ENCODE data around the gene ANP32D. TPM values are rescaled to one million over a fixed set of nuclear protein-coding genes. Genes with fewer than 3 reads are reported as not detected.
"Not testable (repeated sequence)": the region's sequence is repeated elsewhere in the genome, so short reads cannot be mapped to it uniquely, and the experiment has no call there.

Gene ANP32D
- total RNA-seq, 2 experiments from 2014 or later: not detected

DNA sequence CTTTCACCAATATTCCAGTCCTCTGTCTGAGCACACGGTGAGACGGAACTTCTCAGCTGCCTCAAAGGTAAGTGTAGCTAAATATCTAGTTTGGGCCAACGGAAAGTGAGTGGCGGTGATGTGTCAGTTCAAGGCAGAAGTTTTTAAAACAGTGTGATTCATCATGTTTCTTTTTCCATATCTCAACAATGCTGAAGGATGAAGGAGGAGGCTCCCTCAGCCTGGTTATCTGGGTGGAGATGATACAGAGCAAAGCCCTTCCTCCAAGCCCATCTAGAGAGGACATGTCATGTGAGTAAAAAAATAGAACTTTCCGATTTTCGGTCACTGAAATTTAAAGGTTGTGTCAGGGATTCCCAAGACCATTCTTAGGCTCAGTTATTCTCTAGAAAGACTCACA lies 13.1 kb upstream of the ANP32D start:
- H3K9me3 Mint-ChIP-seq: no peaks in the 10 kb centered on the region
- CTCF ChIA-PET: no interaction called here
- H3K27me3 Mint-ChIP-seq: peaks cover 9% of the 10 kb centered on the region
- no peak overlapping the region for H3K27ac Mint-ChIP-seq
- POLR2A ChIA-PET: no interaction called here
- H3K4me1 Mint-ChIP-seq (ENCODE audit: low read depth): no peaks in the 10 kb centered on the region
- no peak for DNase-seq
- H3K36me3 Mint-ChIP-seq: no peaks in the 10 kb centered on the region
- no peak overlapping the region for H3K4me3 Mint-ChIP-seq
- intact Hi-C loops (cut with micrococcal nuclease): no loop called here

DNA sequence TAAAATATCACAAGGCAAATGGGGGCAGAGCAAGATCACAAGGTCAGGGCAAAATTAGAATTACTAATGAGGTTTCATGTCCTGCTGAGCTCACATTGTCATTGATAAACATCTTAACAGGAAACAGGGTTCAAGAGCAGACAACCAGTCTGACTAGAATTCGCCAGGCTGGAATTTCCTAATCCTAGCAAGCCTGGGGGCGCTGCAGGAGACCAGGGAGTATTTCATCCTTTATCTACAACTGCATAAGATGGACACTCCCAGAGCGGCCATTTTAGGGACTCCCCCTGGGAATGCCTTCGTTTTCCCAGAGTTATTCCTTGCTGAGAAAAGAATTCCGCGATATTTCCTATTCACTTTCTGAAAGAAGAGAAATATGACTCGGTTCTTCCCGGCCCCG lies 3.3 kb upstream of the ANP32D start:
- intact Hi-C loops (cut with micrococcal nuclease); POLR2A ChIA-PET; DNase-seq; H3K4me3 Mint-ChIP-seq; CTCF ChIA-PET; H3K27ac Mint-ChIP-seq; H3K4me1 Mint-ChIP-seq (ENCODE audit: low read depth): not testable (repeated sequence)
- Mint-ChIP-seq H3K27me3 (peaks cover 19% of the 10 kb centered on the region), H3K36me3 (peaks cover 14% of the 10 kb centered on the region), H3K9me3 (peaks cover 46% of the 10 kb centered on the region)

DNA sequence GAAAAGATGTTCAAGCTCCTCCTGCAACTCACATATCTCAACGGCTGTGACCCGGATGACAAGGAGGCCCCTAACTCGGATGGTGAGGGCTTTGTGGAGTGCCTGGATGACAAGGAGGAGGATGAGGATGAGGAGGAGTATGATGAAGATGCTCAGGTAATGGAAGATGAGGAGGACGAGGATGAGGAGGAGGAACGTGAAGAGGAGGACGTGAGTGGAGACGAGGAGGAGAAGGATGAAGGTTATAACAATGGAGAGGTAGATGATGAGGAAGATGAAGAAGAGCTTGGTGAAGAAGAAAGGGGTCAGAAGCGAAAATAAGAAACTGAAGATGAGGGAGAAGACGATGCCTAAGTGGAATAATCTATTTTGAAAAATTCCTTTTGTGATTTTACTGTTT lies 702 bp downstream of the ANP32D start:
- Mint-ChIP-seq H3K4me1 (ENCODE audit: low read depth) (no peaks in the 10 kb centered on the region), H3K4me3 (no peak overlapping the region), H3K27ac (no peak overlapping the region), H3K9me3 (peaks cover 36% of the 10 kb centered on the region), H3K36me3 (peaks cover 12% of the 10 kb centered on the region), H3K27me3 (peaks cover 22% of the 10 kb centered on the region)
- no peak for DNase-seq
- ChIA-PET CTCF (no interaction called here), POLR2A (no interaction called here)
- intact Hi-C loops (cut with micrococcal nuclease): no loop called here

DNA sequence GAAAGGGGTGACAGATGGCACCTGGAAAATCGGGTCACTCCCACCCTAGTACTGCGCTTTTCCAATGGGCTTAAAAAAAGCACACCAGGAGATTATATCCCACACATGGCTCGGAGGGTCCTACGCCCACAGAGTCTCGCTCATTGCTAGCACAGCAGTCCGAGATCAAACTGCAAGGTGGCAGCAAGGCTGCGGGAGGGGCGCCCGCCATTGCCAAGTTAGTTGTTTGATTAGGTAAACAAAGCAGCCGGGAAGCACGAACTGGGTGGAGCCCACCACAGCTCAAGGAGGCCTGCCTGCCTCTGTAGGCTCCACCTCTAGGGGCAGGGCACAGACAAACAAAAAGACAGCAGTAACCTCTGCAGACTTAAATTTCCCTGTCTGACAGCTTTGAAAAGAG lies 2.1 kb downstream of the ANP32D start:
- H3K4me3 Mint-ChIP-seq; intact Hi-C loops (cut with micrococcal nuclease); H3K4me1 Mint-ChIP-seq (ENCODE audit: low read depth); POLR2A ChIA-PET; H3K27ac Mint-ChIP-seq; H3K36me3 Mint-ChIP-seq; CTCF ChIA-PET; DNase-seq: not testable (repeated sequence)
- Mint-ChIP-seq H3K9me3 (peaks cover 22% of the 10 kb centered on the region), H3K27me3 (peaks cover 22% of the 10 kb centered on the region)

DNA sequence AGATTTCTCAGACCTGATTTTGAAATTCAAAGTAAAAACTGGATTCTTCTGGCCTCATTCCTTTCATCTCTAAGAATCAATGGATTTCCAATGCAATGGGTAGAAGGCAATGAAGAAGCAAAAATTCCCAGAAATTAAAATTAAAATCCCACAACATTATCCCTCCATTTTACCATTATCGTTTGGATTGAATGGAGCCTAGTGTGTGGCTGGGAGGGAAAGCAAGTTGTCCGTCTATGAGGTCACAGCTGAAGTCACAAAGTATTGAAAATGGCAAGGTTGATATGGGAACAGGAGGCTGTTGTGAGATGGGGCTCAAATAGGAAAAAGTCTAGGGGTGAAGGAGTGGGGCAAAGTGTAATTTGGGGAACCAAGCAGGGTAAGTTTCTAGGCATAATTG lies 9.8 kb downstream of the ANP32D start, which contains the start of gene C12orf54:
Gene C12orf54 (plus strand): TSS at position 301 of the 400 bp plus-strand sequence. CDS start 799 bp downstream, outside the sequence.
- POLR2A ChIA-PET: no interaction called here
- DNase-seq: no peak
- CTCF ChIA-PET: no interaction called here
- Mint-ChIP-seq H3K27ac (no peak within 1 kb of the TSS), H3K4me3 (no peak within 1 kb of the TSS), H3K4me1 (ENCODE audit: low read depth) (no peaks in the 10 kb centered on the region), H3K36me3 (no peaks in the 10 kb centered on the region), H3K9me3 (peaks cover 3% of the 10 kb centered on the region), H3K27me3 (peaks cover 12% of the 10 kb centered on the region)
- intact Hi-C loops (cut with micrococcal nuclease): no loop called here

DNA sequence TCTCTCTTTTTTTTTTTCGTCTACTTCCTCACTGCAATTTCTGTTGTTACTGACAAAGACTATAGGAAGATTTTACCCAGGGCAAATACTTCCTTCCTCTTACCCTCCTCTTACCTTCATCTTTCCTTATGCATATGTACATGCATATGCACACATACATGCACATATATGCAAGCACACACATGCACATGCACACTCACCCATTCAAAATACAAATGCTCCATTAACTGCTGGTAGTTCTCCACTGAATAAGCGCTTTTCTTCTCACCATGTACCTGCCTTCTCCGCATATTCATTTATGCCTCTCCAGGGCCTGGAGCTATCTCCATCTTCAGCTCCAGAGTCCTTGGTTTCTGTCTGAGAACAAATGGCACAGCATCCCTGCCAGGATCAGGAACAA lies 10.6 kb downstream of the ANP32D start:
- Mint-ChIP-seq H3K27me3 (peaks cover 12% of the 10 kb centered on the region), H3K27ac (no peak overlapping the region), H3K4me1 (ENCODE audit: low read depth) (no peaks in the 10 kb centered on the region), H3K4me3 (no peak overlapping the region), H3K9me3 (peaks cover 3% of the 10 kb centered on the region), H3K36me3 (no peaks in the 10 kb centered on the region)
- CTCF ChIA-PET: no interaction called here
- intact Hi-C loops (cut with micrococcal nuclease): no loop called here
- POLR2A ChIA-PET: no interaction called here
- no peak for DNase-seq

DNA sequence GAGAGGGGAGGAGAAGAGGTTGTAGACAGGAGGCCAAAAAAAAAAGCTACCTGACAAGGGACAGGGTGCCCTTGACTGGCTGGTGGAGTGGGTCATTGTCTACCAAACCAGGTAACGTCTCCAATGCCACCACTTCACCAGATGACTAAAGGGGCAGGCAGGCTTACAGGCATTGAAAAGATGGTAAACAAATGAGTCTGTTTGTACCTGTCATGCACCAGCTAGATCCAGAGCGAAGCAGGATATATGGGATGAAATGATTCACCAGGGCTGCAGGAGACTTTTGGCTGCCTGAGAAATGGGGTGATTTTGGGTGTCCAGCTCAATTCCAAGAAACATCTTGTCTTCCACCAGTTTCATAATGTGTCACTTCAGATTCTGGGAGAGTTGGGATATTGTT lies 13.9 kb downstream of the ANP32D start:
- ChIA-PET CTCF (no interaction called here), POLR2A (no interaction called here)
- Mint-ChIP-seq H3K4me3 (no peak overlapping the region), H3K27me3 (peaks cover 9% of the 10 kb centered on the region), H3K4me1 (ENCODE audit: low read depth) (no peaks in the 10 kb centered on the region), H3K36me3 (no peaks in the 10 kb centered on the region), H3K9me3 (no peaks in the 10 kb centered on the region), H3K27ac (no peak overlapping the region)
- DNase-seq: no peak
- intact Hi-C loops (cut with micrococcal nuclease): no loop called here

DNA sequence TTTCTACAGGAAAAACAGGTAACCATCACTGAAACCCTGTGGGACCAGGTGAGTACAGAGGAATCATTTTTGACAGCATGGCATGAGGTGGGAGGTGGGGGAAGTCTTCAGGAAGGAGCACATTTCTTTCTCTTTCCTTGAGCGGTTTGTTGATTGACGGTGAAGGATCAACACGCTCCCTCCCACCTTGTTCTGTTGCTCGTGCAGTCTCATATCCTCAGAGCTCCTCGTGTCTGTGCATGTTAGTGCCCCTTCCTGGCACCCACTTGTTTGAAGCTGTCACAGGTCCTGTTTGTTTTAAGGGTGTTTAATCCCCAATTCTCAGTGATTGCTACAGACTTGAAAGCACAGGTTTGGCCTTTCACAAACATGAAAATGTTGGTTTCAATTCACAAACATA lies 14.3 kb downstream of the ANP32D start:
- Mint-ChIP-seq H3K4me1 (ENCODE audit: low read depth) (no peaks in the 10 kb centered on the region), H3K27me3 (peaks cover 9% of the 10 kb centered on the region), H3K36me3 (no peaks in the 10 kb centered on the region), H3K4me3 (no peak overlapping the region), H3K27ac (no peak overlapping the region), H3K9me3 (no peaks in the 10 kb centered on the region)
- ChIA-PET POLR2A (no interaction called here), CTCF (interaction anchor here (0.5 kb wide), 1 partner anchor 159 kb away, joined by 4 read pairs; no protein-coding TSS in a partner anchor)
- DNase-seq: no peak
- intact Hi-C loops (cut with micrococcal nuclease): no loop called here

DNA sequence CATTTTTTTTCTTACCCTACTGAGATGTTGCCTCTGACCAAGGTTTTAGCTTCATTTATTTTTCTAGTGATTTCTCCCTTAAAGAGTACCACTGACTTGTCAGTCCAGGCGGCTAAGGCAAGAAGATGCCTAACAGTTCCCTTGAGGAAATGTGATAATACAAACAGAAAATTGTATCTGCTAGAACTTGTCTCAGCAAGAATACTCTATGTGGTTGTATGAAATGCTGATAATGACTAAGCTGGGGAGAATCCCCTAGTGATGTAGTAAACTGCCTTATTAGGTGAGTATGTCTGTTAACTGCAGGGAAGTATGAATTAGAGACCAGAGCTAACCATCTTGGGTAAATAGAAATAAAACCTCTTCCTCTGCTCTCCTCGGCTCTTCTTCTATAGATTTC lies 16.7 kb downstream of the ANP32D start:
- Mint-ChIP-seq H3K36me3 (no peaks in the 10 kb centered on the region), H3K4me1 (ENCODE audit: low read depth) (no peaks in the 10 kb centered on the region), H3K27me3 (peaks cover 5% of the 10 kb centered on the region), H3K4me3 (no peak overlapping the region), H3K9me3 (no peaks in the 10 kb centered on the region), H3K27ac (no peak overlapping the region)
- no peak for DNase-seq
- CTCF ChIA-PET: no interaction called here
- intact Hi-C loops (cut with micrococcal nuclease): no loop called here
- POLR2A ChIA-PET: no interaction called here

DNA sequence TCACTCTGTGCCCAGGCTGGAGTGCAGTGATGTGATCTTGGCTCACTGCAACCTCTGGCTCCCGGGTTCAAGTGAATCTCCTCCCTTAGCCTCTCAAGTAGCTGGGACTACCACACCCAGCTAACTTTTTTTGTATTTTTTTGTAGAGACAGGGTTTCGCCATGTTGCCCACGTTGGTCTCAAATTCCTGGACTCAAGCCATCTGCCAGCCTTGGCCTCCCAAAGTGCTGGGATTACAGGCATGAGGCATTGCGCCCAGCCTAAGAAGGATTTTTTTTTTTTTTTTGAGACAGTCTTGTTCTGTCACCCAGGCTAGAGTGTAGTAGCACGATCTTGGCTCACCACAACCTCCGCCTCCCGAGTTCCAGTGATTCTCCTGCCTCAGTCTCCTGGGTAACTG lies 17.1 kb downstream of the ANP32D start:
- intact Hi-C loops (cut with micrococcal nuclease); CTCF ChIA-PET; POLR2A ChIA-PET; H3K27me3 Mint-ChIP-seq; H3K9me3 Mint-ChIP-seq; H3K27ac Mint-ChIP-seq; H3K36me3 Mint-ChIP-seq; DNase-seq; H3K4me1 Mint-ChIP-seq (ENCODE audit: low read depth); H3K4me3 Mint-ChIP-seq: not testable (repeated sequence)

DNA sequence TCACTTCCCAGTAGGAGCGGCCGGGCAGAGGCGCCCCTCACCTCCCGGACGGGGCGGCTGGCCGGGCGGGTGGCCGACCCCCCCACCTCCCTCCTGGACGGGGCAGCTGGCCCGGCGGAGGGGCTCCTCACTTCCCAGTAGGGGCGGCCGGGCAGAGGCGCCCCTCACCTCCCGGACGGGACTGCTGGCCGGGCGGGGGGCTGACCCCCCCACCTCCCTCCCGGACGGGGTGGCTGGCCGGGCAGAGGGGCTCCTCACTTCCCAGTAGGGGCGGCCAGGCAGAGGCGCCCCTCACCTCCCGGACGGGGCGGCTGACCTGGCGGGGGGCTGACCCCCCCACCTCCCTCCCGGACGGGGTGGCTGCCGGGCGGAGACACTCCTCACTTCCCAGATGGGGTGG lies 27.9 kb downstream of the ANP32D start:
- H3K27me3 Mint-ChIP-seq; H3K4me3 Mint-ChIP-seq; DNase-seq; CTCF ChIA-PET; H3K36me3 Mint-ChIP-seq; H3K27ac Mint-ChIP-seq; POLR2A ChIA-PET; H3K9me3 Mint-ChIP-seq; H3K4me1 Mint-ChIP-seq (ENCODE audit: low read depth); intact Hi-C loops (cut with micrococcal nuclease): not testable (repeated sequence)

DNA sequence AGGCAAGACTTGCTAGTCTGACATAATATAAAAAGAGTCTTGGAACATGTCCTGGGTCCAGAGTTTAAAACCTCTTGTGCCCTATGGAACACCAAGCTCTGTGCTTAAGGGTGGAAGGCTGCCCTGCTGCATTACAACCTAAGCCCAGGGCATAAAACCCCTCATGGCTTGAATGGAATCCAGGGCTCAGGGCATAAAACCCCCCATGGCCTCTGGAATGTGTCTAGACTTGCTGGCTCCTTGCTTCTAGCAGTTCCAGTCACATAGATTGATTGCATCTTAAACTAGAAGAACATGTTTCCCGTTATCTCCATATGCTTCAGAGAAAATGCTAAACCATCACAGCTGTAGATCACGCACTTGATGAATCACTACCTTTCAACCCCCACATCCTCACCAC lies 34.5 kb downstream of the ANP32D start:
- H3K36me3 Mint-ChIP-seq; DNase-seq; H3K9me3 Mint-ChIP-seq; H3K27ac Mint-ChIP-seq; intact Hi-C loops (cut with micrococcal nuclease); CTCF ChIA-PET; POLR2A ChIA-PET; H3K4me3 Mint-ChIP-seq; H3K4me1 Mint-ChIP-seq (ENCODE audit: low read depth): not testable (repeated sequence)
- H3K27me3 Mint-ChIP-seq: peaks cover 21% of the 10 kb centered on the region

DNA sequence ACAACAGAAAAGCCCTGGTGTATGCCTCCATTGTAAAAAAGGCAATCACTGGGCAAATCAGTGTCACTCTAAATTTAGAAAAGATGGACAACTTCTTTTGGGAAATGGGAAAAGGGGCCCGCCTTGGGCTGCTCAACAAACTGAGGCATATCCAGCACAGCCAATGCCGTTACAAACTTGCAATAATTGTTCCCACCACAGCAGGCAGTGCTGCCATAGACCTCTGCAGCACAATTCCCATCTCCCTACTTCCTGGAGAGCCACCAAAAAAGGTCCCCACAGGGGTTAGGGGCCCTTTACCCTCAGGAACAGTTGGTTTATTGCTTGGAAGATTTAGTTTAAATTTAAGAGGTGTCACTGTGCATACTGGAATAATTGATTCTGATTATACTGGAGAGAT lies 36.6 kb downstream of the ANP32D start:
- Mint-ChIP-seq H3K9me3 (peaks cover 4% of the 10 kb centered on the region), H3K27ac (no peak overlapping the region), H3K36me3 (no peaks in the 10 kb centered on the region), H3K27me3 (peaks cover 21% of the 10 kb centered on the region), H3K4me3 (no peak overlapping the region), H3K4me1 (ENCODE audit: low read depth) (peaks cover 7% of the 10 kb centered on the region)
- intact Hi-C loops (cut with micrococcal nuclease): no loop called here
- DNase-seq: no peak
- POLR2A ChIA-PET: no interaction called here
- CTCF ChIA-PET: no interaction called here

DNA sequence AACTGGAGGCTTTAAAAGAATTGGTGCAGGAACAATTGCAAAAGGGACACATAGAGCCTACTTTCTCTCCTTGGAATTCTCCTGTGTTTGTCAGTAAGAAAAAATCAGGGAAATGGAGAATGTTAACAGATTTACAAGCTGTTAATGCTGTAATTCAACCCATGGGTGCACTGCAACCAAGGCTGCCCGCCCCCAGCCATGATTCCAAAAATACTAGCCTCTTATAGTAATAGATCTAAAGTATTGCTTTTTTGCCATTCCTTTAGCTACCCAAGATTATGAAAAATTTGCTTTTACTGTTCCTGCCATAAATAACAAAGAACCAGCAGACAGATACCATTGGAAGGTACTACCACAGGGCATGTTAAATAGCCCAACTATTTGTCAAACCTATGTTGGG lies 37.8 kb downstream of the ANP32D start:
- no peaks in the 10 kb centered on the region for H3K36me3 Mint-ChIP-seq
- H3K9me3 Mint-ChIP-seq: peaks cover 4% of the 10 kb centered on the region
- no peak overlapping the region for H3K4me3 Mint-ChIP-seq
- H3K27ac Mint-ChIP-seq: no peak overlapping the region
- peaks cover 20% of the 10 kb centered on the region for H3K27me3 Mint-ChIP-seq
- POLR2A ChIA-PET: no interaction called here
- intact Hi-C loops (cut with micrococcal nuclease): no loop called here
- no peak for DNase-seq
- peaks cover 7% of the 10 kb centered on the region for H3K4me1 Mint-ChIP-seq (ENCODE audit: low read depth)
- CTCF ChIA-PET: interaction anchor here (0.6 to 1.6 kb wide), 2 partner anchors 108 to 589 kb away, joined by 3 read pairs; no protein-coding TSS in a partner anchor

All from activated CD4-positive, alpha-beta memory T cell treated with anti-CD3 and anti-CD28 coated beads for 36 hours (primary cell).